ENCODE data around the gene KRT83. TPM values are rescaled to one million over a fixed set of nuclear protein-coding genes. Genes with fewer than 3 reads are reported as not detected.

Gene KRT83
- total and polyA plus RNA-seq, 10 of the 15 experiments (the other 5 are each of a cell fraction or from before 2014, with no cell fraction given) = not detected

GRCh38 chr12:52280319-52280795 is 40.8 kb downstream of the KRT83 start (continued):
- TF ChIP-seq SMAD5 (IDR thresholded peaks at IDR 0.05; ENCODE audit: low read depth) (no peak), MAX (IDR thresholded peaks at IDR 0.05; ENCODE audit: low read depth, low read length) (no peak), NBN (IDR thresholded peaks at IDR 0.05) (no peak), EED (IDR thresholded peaks at IDR 0.05; ENCODE audit: low read depth) (no peak), FOS (IDR thresholded peaks at IDR 0.05; ENCODE audit: borderline replicate concordance, extremely low read depth, insufficient read length) (no peak), E4F1 (IDR thresholded peaks at IDR 0.05; ENCODE audit: borderline replicate concordance, partially characterized antibody) (no peak), KDM1A (IDR thresholded peaks at IDR 0.05; ENCODE audit: borderline replicate concordance) (no peak), NR2C2 (IDR thresholded peaks at IDR 0.05; ENCODE audit: borderline replicate concordance, control insufficient read depth, insufficient read length, low read depth) (no peak), RBBP5 (conservative IDR thresholded peaks at IDR 0.05) (no peak), ETV6 (conservative IDR thresholded peaks at IDR 0.05 in 1 of 2, IDR thresholded peaks at IDR 0.05 in 1 of 2; ENCODE audit: borderline replicate concordance in 1 of 2, low read depth in 1 of 2) (no peak)

Measured in GM12878 (cell line).